PFSK-1 (cell line): ENCODE measurements around the gene GTPBP10.

ENCODE experiments used
- FOXP2 ChIP-seq: optimal IDR thresholded peaks from 2 replicates; pipeline ENCODE3; 2011; ENCODE audit warnings: borderline replicate concordance, control low read depth, inconsistent platforms; ENCODE audit not compliant: insufficient read depth; ENCODE audit errors: extremely low read length, extremely low read depth
- POLR2AphosphoS5 ChIP-seq: IDR thresholded peaks from 2 replicates; pipeline ENCODE4 v1.6.1; 2012; ENCODE audit warnings: low read depth, mild to moderate bottlenecking, control low read depth, low read length, moderate library complexity
- REST ChIP-seq, 2 experiments: IDR thresholded peaks; 2 replicates each; pipeline versions ENCODE4 v1.6.1 to v1.8.0; 2011 to 2012; ENCODE audit warnings: low read depth in 2 of 2, low read length in 2 of 2, control low read depth in 1 of 2, inconsistent platforms in 1 of 2, mild to moderate bottlenecking in 1 of 2, moderate library complexity in 1 of 2; ENCODE audit not compliant: insufficient read depth in 1 of 2
- SIN3A ChIP-seq: IDR thresholded peaks from 2 replicates; pipeline ENCODE4 v1.6.1; 2012; ENCODE audit warnings: mild to moderate bottlenecking, low read length, moderate library complexity, borderline replicate concordance; ENCODE audit not compliant: insufficient read depth
- TAF1 ChIP-seq: IDR thresholded peaks from 2 replicates; pipeline ENCODE4 v1.6.1; 2012; ENCODE audit warnings: low read length, control low read depth, borderline replicate concordance; ENCODE audit not compliant: insufficient read depth

GRCh38 chr7:90309872-90310271 is 36.6 kb upstream of the GTPBP10 start:
- no peak for TF ChIP-seq POLR2AphosphoS5
- no peak for TF ChIP-seq FOXP2
- TF ChIP-seq TAF1 = no peak
- no peak for TF ChIP-seq REST (IDR thresholded peaks at IDR 0.05; ENCODE audit: insufficient read depth in 1 of 2, low read depth in 2 of 2, low read length in 2 of 2)
- TF ChIP-seq SIN3A = no peak
